ENCODE measurements around the gene SEMA4D. TPM values are rescaled to one million over a fixed set of nuclear protein-coding genes. Genes with fewer than 3 reads are reported as not detected.

Gene SEMA4D
- total RNA-seq, 4 donors from 2014 or later = 37.3 to 50.1 (median 42.6) TPM

GRCh38 chr9:89383030-89383720, 114.7 kb downstream of the SEMA4D start:
- Histone ChIP-seq H3K36me3 (peaks cover 68% of the 10 kb centered on the region), H3K4me3 (no peak overlapping the region), H3K27ac (no peak overlapping the region), H3K27me3 (no peaks in the 10 kb centered on the region), H3K9me3 (no peaks in the 10 kb centered on the region), H3K4me1 (peaks cover 21% of the 10 kb centered on the region)
- 88% methylated on average over 13 of the region's 16 CpGs for WGBS
- DNase-seq (ENCODE audit: low spot score in 2 of 2) = no peak
- TF ChIP-seq POLR2A (IDR thresholded peaks at IDR 0.05) (no peak), POLR2AphosphoS5 (IDR thresholded peaks at IDR 0.05) (no peak), EP300 (IDR thresholded peaks at IDR 0.05) (no peak), CTCF (IDR thresholded peaks at IDR 0.05) (no peak)

DNA sequence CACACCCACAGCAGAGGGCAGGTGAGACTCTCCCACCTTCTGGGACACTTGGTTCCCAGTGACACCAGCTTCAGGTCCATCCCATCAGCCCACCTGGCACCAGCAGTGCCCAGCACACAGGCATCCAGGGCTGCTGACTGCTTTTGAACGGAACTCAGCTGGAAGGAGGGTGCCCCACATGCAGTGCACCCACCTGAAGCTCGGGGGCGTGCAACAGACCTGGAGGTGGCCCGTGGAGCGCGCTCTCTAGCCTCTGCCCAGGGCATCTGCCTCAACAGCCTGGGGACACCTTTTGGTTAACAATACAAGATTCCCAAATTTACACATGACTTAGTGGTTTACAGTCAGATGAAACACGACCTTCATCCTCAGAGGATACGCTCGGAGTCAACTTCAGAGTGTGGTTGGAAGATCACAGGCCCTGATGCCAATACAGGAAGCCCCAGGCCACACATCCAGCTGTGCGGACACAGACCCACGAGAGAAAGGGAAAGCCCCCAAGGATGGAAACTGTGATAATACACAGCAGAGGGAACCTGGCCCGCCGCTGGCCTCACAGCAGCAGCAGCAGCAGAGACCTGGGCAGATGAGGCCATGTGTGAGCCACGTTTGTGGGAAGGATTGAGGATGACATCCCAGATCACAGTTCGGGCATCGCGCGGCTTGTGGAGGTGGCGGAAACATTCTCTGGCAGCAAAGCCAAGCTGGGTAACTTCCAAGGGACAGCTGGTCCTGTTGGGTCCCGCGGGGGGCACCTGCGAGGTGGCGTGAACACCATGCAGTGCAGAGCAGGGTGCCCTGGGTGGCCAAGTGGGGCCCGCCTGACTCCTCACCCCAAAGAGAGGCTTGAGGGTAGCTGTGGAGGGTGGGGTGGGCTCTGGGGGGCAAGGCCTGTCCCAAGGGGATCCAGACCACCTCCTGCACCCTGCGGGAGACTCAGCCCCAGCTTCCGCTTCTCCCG, 115.6 kb downstream of the SEMA4D start:
- TF ChIP-seq POLR2A (IDR thresholded peaks at IDR 0.05) (no peak), POLR2AphosphoS5 (IDR thresholded peaks at IDR 0.05) (no peak)
- Histone ChIP-seq H3K4me1 (peaks cover 13% of the 10 kb centered on the region), H3K4me3 (no peak overlapping the region), H3K27ac (no peak overlapping the region), H3K36me3 (peaks cover 72% of the 10 kb centered on the region), H3K27me3 (no peaks in the 10 kb centered on the region), H3K9me3 (no peaks in the 10 kb centered on the region)
- no peak for DNase-seq (ENCODE audit: low spot score in 2 of 2)
- WGBS = 83% methylated on average over 21 of the region's 27 CpGs

- Histone ChIP-seq H3K27ac (no peak overlapping the region), H3K9me3 (no peaks in the 10 kb centered on the region), H3K36me3 (peaks cover 72% of the 10 kb centered on the region), H3K27me3 (no peaks in the 10 kb centered on the region), H3K4me1 (peaks cover 2% of the 10 kb centered on the region), H3K4me3 (no peak overlapping the region)
- WGBS = 97% methylated on average over 4 of the region's 4 CpGs
- TF ChIP-seq POLR2A (IDR thresholded peaks at IDR 0.05) (no peak), POLR2AphosphoS5 (IDR thresholded peaks at IDR 0.05) (no peak), CTCF (IDR thresholded peaks at IDR 0.05) (no peak), EP300 (IDR thresholded peaks at IDR 0.05) (no peak)
- DNase-seq (ENCODE audit: low spot score in 2 of 2) = no peak
These were observed 116.7 kb downstream of the SEMA4D start for GRCh38 chr9:89381308-89381609.

DNA sequence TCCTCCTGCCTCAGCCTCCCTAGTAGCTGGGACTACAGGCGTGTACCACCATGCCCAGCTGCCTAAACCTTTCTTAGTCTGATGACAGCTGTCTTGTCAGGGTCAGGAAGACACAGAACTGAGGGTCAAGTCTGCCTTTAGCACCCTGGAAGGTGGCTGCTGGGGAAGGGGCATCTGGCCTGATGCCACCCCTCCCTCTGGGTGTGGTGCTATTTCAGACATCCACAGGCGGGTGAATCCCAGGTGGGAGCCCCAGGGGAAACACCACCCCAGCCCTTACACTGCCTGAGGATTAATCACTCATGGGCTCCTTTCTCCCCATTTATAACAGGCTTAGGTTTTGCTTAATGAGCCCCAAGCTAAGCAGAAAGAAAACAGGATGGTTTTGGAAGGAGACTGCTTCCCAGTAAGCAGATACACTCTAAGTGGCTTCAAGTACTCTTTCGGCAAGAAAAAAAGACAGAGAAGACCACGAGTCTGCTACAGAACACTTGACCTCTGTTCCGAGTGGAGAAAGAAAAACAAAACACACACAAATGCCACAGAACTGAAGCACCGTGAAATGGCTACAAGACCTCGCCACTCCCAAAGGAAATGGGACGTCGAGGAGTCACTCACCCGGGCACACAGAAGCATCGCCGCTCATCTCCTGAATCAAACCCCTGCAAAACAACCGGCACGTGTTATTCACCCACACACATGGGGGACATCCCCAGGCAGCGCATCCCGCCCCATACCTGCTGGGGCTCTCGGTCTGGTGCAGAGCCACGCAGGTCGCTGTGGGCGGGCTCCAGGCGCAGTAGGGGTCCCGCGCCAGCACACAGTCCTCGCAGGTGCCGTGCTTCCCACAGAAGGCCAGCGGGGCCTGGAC, 117.2 kb downstream of the SEMA4D start:
- Histone ChIP-seq H3K36me3 (peaks cover 66% of the 10 kb centered on the region), H3K9me3 (no peaks in the 10 kb centered on the region), H3K27me3 (no peaks in the 10 kb centered on the region), H3K27ac (no peak overlapping the region), H3K4me3 (no peak overlapping the region), H3K4me1 (no peaks in the 10 kb centered on the region)
- TF ChIP-seq POLR2AphosphoS5 (IDR thresholded peaks at IDR 0.05) = no peak
- TF ChIP-seq POLR2A (IDR thresholded peaks at IDR 0.05) = no peak
- TF ChIP-seq CTCF (IDR thresholded peaks at IDR 0.05) = no peak
- no peak for TF ChIP-seq EP300 (IDR thresholded peaks at IDR 0.05)
- WGBS = 91% methylated on average over 26 of the region's 26 CpGs
- DNase-seq (ENCODE audit: low spot score in 2 of 2) = no peak

- H3K27ac ChIP-seq = no peak overlapping the region
These were observed 118.3 kb downstream of the SEMA4D start for GRCh38 chr9:89379508-89380115.

More at GRCh38 chr9:89379508-89380115, 118.3 kb downstream of the SEMA4D start:
- DNase-seq (ENCODE audit: low spot score in 2 of 2) = no peak
- peaks cover 57% of the 10 kb centered on the region for H3K36me3 ChIP-seq
- WGBS = 86% methylated on average over 14 of the region's 14 CpGs
- no peak for TF ChIP-seq EP300 (IDR thresholded peaks at IDR 0.05)
- TF ChIP-seq POLR2AphosphoS5 (IDR thresholded peaks at IDR 0.05) = no peak
- no peak for TF ChIP-seq POLR2A (IDR thresholded peaks at IDR 0.05)
- TF ChIP-seq CTCF (IDR thresholded peaks at IDR 0.05) = no peak
- no peak overlapping the region for H3K4me3 ChIP-seq
- no peaks in the 10 kb centered on the region for H3K27me3 ChIP-seq
- H3K4me1 ChIP-seq = peaks cover 3% of the 10 kb centered on the region
- H3K9me3 ChIP-seq = no peaks in the 10 kb centered on the region
